ENCODE data around the gene PECR.
A peak's percentile ranks its signal among the peaks of the same experiment; 100 is the strongest.
"Not testable (repeated sequence)": the region's sequence is repeated elsewhere in the genome, so short reads cannot be mapped to it uniquely, and the experiment has no call there.

Gene PECR

GRCh38 chr2:216104691-216105090, 23.1 kb upstream of the PECR start:
- DNase-seq (ENCODE audit: low spot score) = no peak

- DNase-seq (ENCODE audit: low spot score) = no peak
Measured at GRCh38 chr2:216103213-216103612, 21.6 kb upstream of the PECR start.

- no peak for DNase-seq (ENCODE audit: low spot score)
Measured at GRCh38 chr2:216101109-216101508, 19.5 kb upstream of the PECR start.

GRCh38 chr2:216098421-216099334, 17.1 kb upstream of the PECR start:
- DNase-seq (ENCODE audit: low spot score) = no peak

- DNase-seq (ENCODE audit: low spot score) = no peak
Measured at GRCh38 chr2:216094701-216095100, 13.1 kb upstream of the PECR start.

- DNase-seq (ENCODE audit: low spot score) = no peak
Measured at GRCh38 chr2:216092646-216093045, 11.0 kb upstream of the PECR start.

- no peak for DNase-seq (ENCODE audit: low spot score)
Measured at GRCh38 chr2:216090369-216090786, 8.8 kb upstream of the PECR start.

GRCh38 chr2:216086207-216086893, 4.7 kb upstream of the PECR start:
- DNase-seq (ENCODE audit: low spot score) = no peak

GRCh38 chr2:216084547-216084946, 2.9 kb upstream of the PECR start:
- DNase-seq (ENCODE audit: low spot score) = no peak

GRCh38 chr2:216083464-216084281, 2.1 kb upstream of the PECR start:
- DNase-seq (ENCODE audit: low spot score) = peak; percentile 35

- DNase-seq (ENCODE audit: low spot score) = no peak
Measured at GRCh38 chr2:216082805-216083204, 1.2 kb upstream of the PECR start.

- DNase-seq (ENCODE audit: low spot score) = no peak
Measured at GRCh38 chr2:216082117-216082711, 605 bp upstream of the PECR start.

GRCh38 chr2:216081012-216081411, 597 bp downstream of the PECR start:
- DNase-seq (ENCODE audit: low spot score) = no peak

GRCh38 chr2:216080048-216080447, 1.6 kb downstream of the PECR start:
- not testable (repeated sequence) for DNase-seq (ENCODE audit: low spot score)

GRCh38 chr2:216078776-216079175, 2.8 kb downstream of the PECR start:
- no peak for DNase-seq (ENCODE audit: low spot score)

GRCh38 chr2:216075510-216076485, 5.8 kb downstream of the PECR start:
- DNase-seq (ENCODE audit: low spot score) = no peak

GRCh38 chr2:216074794-216075193, 6.8 kb downstream of the PECR start:
- DNase-seq (ENCODE audit: low spot score) = peak; percentile 71

GRCh38 chr2:216074380-216074779, 7.2 kb downstream of the PECR start:
- DNase-seq (ENCODE audit: low spot score) = no peak

GRCh38 chr2:216073773-216074172, 7.8 kb downstream of the PECR start:
- no peak for DNase-seq (ENCODE audit: low spot score)

- DNase-seq (ENCODE audit: low spot score) = no peak
Measured at GRCh38 chr2:216072473-216072872, 9.1 kb downstream of the PECR start.

Measured in COLO829 (cell line).